HCT116 (cell line): Measurements from ENCODE around the gene C9orf72. TPM values are rescaled to one million over a fixed set of nuclear protein-coding genes. Genes with fewer than 3 reads are reported as not detected.

Experiments used
- ATAC-seq: fragments of 200-7000 bp; cut with Tn5 transposase; 2 replicates; pipeline ENCODE4 v1.9.1; 2020; ENCODE audit warnings: mild to moderate bottlenecking, moderate library complexity
- BruUV-seq: library from RNA; stranded (reverse); fragments of 400-500 nt; replicated peaks from 2 replicates; lab custom pipeline; 2021; lab: Mats Ljungman, UMichigan
- CTCF ChIA-PET: fragments of 300-600 bp; sonication (Branson Sonifier 250); formaldehyde crosslinking; loops from one replicate; lab custom pipeline; 2021; ENCODE audit warnings: antibody characterized with exemption; lab: Charles Lee
- POLR2A ChIA-PET: fragments of 300-600, 350-600 bp; sonication (Branson Sonifier 250); formaldehyde crosslinking; loops from one replicate; lab custom pipeline; 2021; ENCODE audit warnings: antibody characterized with exemption; lab: Charles Lee
- RAD21 ChIA-PET, 2 experiments: fragments of 300-600 bp; sonication (Branson Sonifier 250); formaldehyde crosslinking; loops; one replicate each; lab custom pipeline; 2023; ENCODE audit warnings: low total read pairs in 2 of 2; ENCODE audit not compliant: uncharacterized antibody in 2 of 2, unreplicated experiment in 2 of 2, low non-redundant PET in 1 of 2; lab: Charles Lee
- DNase-seq: peaks from one replicate; pipeline ENCODE4 v3.0.0-alpha.2; 2010; ENCODE audit warnings: low read depth, low spot score
- H2AFZ ChIP-seq: fragments of 200-600 bp; shearing (Covaris generic), sonication (generic); 2 replicates; pipeline ENCODE4 v1.6.1; 2017; ENCODE audit warnings: low read depth, mixed run types, mixed read lengths, antibody characterized with exemption, low read length; ENCODE audit not compliant: poor library complexity, severe bottlenecking
- H3K27ac ChIP-seq: 2 replicates; pipeline ENCODE4 v1.5.1; 2012; ENCODE audit warnings: low read depth, low read length
- H3K27me3 ChIP-seq: fragments of 200-600 bp; sonication (generic); 2 replicates; pipeline ENCODE4 v1.6.1; 2016; ENCODE audit warnings: mixed run types, low read length, mixed read lengths; ENCODE audit not compliant: insufficient read depth
- H3K36me3 ChIP-seq, 2 experiments: fragments of 200-500 bp in 1 of 2; fragments of 200-600 bp in 1 of 2; sonication (Bioruptor generic) in 1 of 2; sonication (generic) in 1 of 2; 2 replicates each; pipeline versions ENCODE4 v1.5.1 to v1.6.1; 2014 to 2016; ENCODE audit warnings: low read length in 2 of 2, inconsistent platforms in 1 of 2, mixed read lengths in 1 of 2, mixed run types in 1 of 2; ENCODE audit not compliant: insufficient read depth in 2 of 2, control insufficient read depth in 1 of 2
- H3K4me1 ChIP-seq, 2 experiments: fragments of 200-600 bp in 1 of 2; sonication (generic) in 1 of 2; 2 replicates each; pipeline versions ENCODE4 v1.5.1 to v1.6.1; 2012 to 2017; ENCODE audit warnings: low read length in 2 of 2, inconsistent platforms in 1 of 2, mild to moderate bottlenecking in 1 of 2, mixed read lengths in 1 of 2, mixed run types in 1 of 2, moderate library complexity in 1 of 2; ENCODE audit not compliant: insufficient read depth in 2 of 2, control insufficient read depth in 1 of 2
- H3K4me2 ChIP-seq: fragments of 200-600 bp; sonication (generic); 2 replicates; pipeline ENCODE4 v1.6.1; 2017; ENCODE audit warnings: mixed run types, low read length, mixed read lengths
- H3K4me3 ChIP-seq, 2 experiments: fragments of 200-600 bp in 1 of 2; sonication (generic) in 1 of 2; replicated peaks in 1 of 2; 2 replicates each; pipeline ENCODE4 v1.5.1; 2011 to 2016; ENCODE audit warnings: low read length in 2 of 2, control low read depth in 1 of 2, low read depth in 1 of 2, mild to moderate bottlenecking in 1 of 2, mixed read lengths in 1 of 2, mixed run types in 1 of 2
- H3K79me2 ChIP-seq: fragments of 200-600 bp; sonication (generic); 2 replicates; pipeline ENCODE4 v1.6.1; 2017; ENCODE audit warnings: mild to moderate bottlenecking, mixed run types, low read length, moderate library complexity, mixed read lengths; ENCODE audit not compliant: insufficient read depth
- H3K9ac ChIP-seq: fragments of 200-600 bp; sonication (generic); 2 replicates; pipeline ENCODE4 v1.6.1; 2016; ENCODE audit warnings: low read length, mixed read lengths
- H3K9me2 ChIP-seq: fragments of 200-600 bp; sonication (generic), shearing (Covaris generic); 2 replicates; pipeline ENCODE4 v1.6.1; 2017; ENCODE audit warnings: mixed run types, mild to moderate bottlenecking, moderate library complexity; ENCODE audit not compliant: insufficient read depth
- H3K9me3 ChIP-seq, 2 experiments: fragments of 200-500 bp in 1 of 2; fragments of 200-600 bp in 1 of 2; sonication (Bioruptor generic) in 1 of 2; sonication (generic) in 1 of 2; 2 replicates each; pipeline ENCODE4 v1.6.1; 2014 to 2017; ENCODE audit warnings: low read length in 2 of 2, mixed read lengths in 2 of 2, inconsistent platforms in 1 of 2, low read depth in 1 of 2, mild to moderate bottlenecking in 1 of 2, mixed run types in 1 of 2, moderate library complexity in 1 of 2; ENCODE audit not compliant: control insufficient read depth in 1 of 2, insufficient read depth in 1 of 2
- H4K20me1 ChIP-seq: fragments of 200-600 bp; sonication (generic), shearing (Covaris generic); 2 replicates; pipeline ENCODE4 v1.6.1; 2017; ENCODE audit warnings: mixed run types, mild to moderate bottlenecking, moderate library complexity; ENCODE audit not compliant: insufficient read depth
- CBX3 ChIP-seq: IDR thresholded peaks from 2 replicates; pipeline ENCODE4 v1.6.1; 2012; ENCODE audit warnings: low read depth
- ELF1 ChIP-seq: IDR thresholded peaks from 2 replicates; pipeline ENCODE4 v1.6.1; 2012; ENCODE audit warnings: low read depth, borderline replicate concordance
- EZH2 ChIP-seq: fragments of 200-600 bp; sonication (generic); IDR thresholded peaks from 2 replicates; pipeline ENCODE4 v1.6.1; 2017; ENCODE audit warnings: antibody characterized with exemption, mixed run types
- EZH2phosphoT487 ChIP-seq: fragments of 200-600 bp; IDR thresholded peaks from 2 replicates; pipeline ENCODE4 v1.6.1; 2018; ENCODE audit warnings: antibody characterized with exemption, borderline replicate concordance
- JUND ChIP-seq: IDR thresholded peaks from 2 replicates; pipeline ENCODE4 v1.6.1; 2012
- MAX ChIP-seq: IDR thresholded peaks from 2 replicates; pipeline ENCODE4 v1.6.1; 2012
- POLR2A ChIP-seq: IDR thresholded peaks from 2 replicates; pipeline ENCODE4 v1.7.0; 2011; ENCODE audit warnings: borderline replicate concordance; ENCODE audit not compliant: insufficient read depth, insufficient read length; ENCODE audit errors: extremely low read depth
- POLR2AphosphoS5 ChIP-seq: IDR thresholded peaks from 2 replicates; pipeline ENCODE4 v1.6.1; 2011; ENCODE audit warnings: mild to moderate bottlenecking, low read depth, low read length, moderate library complexity
- REST ChIP-seq: IDR thresholded peaks from 2 replicates; pipeline ENCODE4 v1.6.1; 2012; ENCODE audit warnings: low read depth
- SIN3A ChIP-seq: IDR thresholded peaks from 2 replicates; pipeline ENCODE4 v1.6.1; 2012; ENCODE audit warnings: low read depth
- SP1 ChIP-seq: IDR thresholded peaks from 2 replicates; pipeline ENCODE4 v1.6.1; 2012; ENCODE audit warnings: low read depth
- SRF ChIP-seq: IDR thresholded peaks from 2 replicates; pipeline ENCODE4 v1.6.1; 2012; ENCODE audit warnings: low read depth
- ZBTB33 ChIP-seq: IDR thresholded peaks from 2 replicates; pipeline ENCODE4 v1.6.1; 2011; ENCODE audit warnings: mild to moderate bottlenecking, low read length, moderate library complexity; ENCODE audit not compliant: insufficient replicate concordance; ENCODE audit errors: extremely low read depth
- ZNF274 ChIP-seq: fragments of 200-500 bp; sonication (Bioruptor generic); IDR thresholded peaks from 2 replicates; pipeline ENCODE4 v1.6.1; 2014; ENCODE audit warnings: mild to moderate bottlenecking, low read depth, low read length, inconsistent platforms
- intact Hi-C: fragments of 100-400 bp; cut with micrococcal nuclease; formaldehyde crosslinking; loops from 2 replicates; pipeline ENCODE4 v1.10.0; 2022
- total RNA-seq: library from RNA; stranded (reverse); gene quantifications from one replicate; pipeline ENCODE4 v1.2.1, GENCODE V29; 2021; ENCODE audit not compliant: unreplicated experiment

Gene C9orf72
- total RNA-seq, 1 experiment from 2014 or later: 12.0 TPM

GRCh38 chr9:27503623-27504022, 69.7 kb downstream of the C9orf72 start:
- H3K79me2 ChIP-seq: no peaks in the 10 kb centered on the region
- BruUV-seq: no TSS peak

More at GRCh38 chr9:27503623-27504022, 69.7 kb downstream of the C9orf72 start:
- ChIA-PET POLR2A (no interaction called here), RAD21 (no interaction called here), CTCF (no interaction called here)
- H4K20me1 ChIP-seq: no peaks in the 10 kb centered on the region
- no peaks in the 10 kb centered on the region for H3K36me3 ChIP-seq
- H3K4me3 ChIP-seq: no peak overlapping the region
- TF ChIP-seq SRF (no peak), MAX (no peak), JUND (no peak), SIN3A (no peak), POLR2AphosphoS5 (no peak), SP1 (no peak), EZH2phosphoT487 (no peak), ZBTB33 (no peak), ZNF274 (no peak), POLR2A (no peak), CBX3 (no peak), EZH2 (no peak), REST (no peak), ELF1 (no peak)
- no peak overlapping the region for H3K27ac ChIP-seq
- H3K9me2 ChIP-seq: no peaks in the 10 kb centered on the region
- H3K9me3 ChIP-seq: no peaks in the 10 kb centered on the region
- peaks cover 1% of the 10 kb centered on the region; the same call in 1 of the 2 replicates for H3K27me3 ChIP-seq
- ATAC-seq (no peak), DNase-seq (no peak)
- intact Hi-C loops: no loop called here
- H2AFZ ChIP-seq: no peak overlapping the region
- H3K9ac ChIP-seq: no peak overlapping the region
- peaks cover 6 to 10% of the 10 kb centered on the region in 2 experiments; a peak in 3 of 4 replicates for H3K4me1 ChIP-seq
- H3K4me2 ChIP-seq: no peak overlapping the region
